HUDEP-2 (cell line): ENCODE results near the gene SLC26A8.
A peak's percentile ranks its signal among the peaks of the same experiment; 100 is the strongest.
"Not testable (repeated sequence)": the region's sequence is repeated elsewhere in the genome, so short reads cannot be mapped to it uniquely, and the experiment has no call there.

Experiments
- DNase-seq, 76 experiments: peaks; one replicate each; lab custom pipeline; 2025; ENCODE audit not compliant: unreplicated experiment in 76 of 76; lab: John Stamatoyannopoulos, UW

The SLC26A8 gene

GRCh38 chr6:36053878-36054277, 29.4 kb upstream of the SLC26A8 start:
- DNase-seq = no peak

- DNase-seq = peak in 7 of 76 experiments; percentile 14 to 34 (median 31)
Measured at GRCh38 chr6:36052097-36052496, 27.7 kb upstream of the SLC26A8 start.

DNA sequence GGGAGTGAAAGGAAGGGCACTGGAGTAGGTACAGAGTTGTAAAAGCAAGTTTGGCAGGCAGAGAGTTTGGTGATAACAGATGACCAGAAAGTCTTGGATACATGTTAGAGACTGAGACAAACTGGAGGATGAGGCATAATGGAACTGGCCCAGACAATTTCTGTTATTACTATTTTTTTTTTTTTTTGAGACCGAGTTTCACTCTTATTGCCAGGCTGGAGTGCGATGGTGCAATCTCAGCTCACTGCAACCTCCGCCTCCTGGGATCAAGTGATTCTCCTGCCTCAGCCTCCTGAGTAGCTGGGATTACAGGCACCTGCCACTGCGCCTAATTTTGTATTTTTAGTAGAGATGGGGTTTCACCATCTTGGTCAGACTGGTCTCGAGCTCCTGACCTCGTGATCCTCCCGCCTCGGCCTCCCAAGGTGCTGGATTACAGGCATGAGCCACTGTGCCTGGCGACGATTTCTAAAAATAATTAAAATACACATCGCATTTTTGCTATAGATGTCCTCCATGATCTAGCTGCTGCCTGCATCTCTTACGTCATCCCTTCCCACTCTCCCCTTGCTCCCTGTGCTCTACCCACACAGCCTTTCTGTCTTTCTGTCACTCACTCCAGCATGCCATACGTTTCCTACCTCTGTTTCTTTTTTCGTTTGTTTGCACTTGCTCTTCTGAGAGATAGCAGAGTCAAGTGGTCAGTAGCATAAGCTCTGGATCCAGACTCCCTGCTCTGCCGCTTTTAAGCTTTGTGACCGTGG, 26.7 kb upstream of the SLC26A8 start:
- no peak for DNase-seq

DNA sequence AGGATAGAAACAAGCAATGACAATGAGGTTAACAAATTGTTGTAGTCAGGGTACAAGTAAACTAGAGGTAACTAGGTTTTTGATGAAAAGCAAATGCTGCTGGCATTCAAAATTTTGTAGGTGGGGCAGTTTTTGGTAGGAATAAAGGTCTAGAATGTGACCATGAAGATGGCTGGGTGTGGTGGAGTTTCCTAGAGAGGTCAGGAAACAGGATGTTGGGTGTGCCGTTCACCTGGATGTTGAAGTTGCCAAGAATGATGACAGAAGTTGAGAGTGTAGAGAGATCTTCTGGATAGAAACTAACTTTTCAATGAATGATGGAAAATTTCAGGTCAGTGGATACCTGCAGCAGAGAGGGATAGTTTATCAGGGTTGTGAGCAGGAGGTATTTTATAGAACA, 25.9 kb upstream of the SLC26A8 start:
- no peak for DNase-seq

DNA sequence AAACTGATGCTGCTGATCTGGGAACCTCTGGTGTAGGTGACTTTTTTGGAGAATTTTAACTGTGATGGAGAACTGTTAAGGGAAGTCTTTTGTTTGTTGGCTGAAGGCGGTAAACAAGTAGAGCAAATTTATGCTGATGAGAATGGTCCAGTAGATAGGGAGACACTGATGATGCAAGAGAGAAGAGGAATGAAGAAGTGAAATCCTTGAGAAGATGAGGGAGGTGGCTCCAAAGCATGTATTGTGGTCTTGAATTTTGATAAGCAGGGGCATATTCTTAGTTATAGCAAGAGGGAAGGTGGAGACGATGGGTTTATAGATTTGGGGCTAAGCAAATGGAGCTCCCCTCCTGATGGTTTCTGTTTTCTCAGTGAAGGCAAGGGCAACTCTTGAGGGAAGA, 25.1 kb upstream of the SLC26A8 start:
- no peak for DNase-seq

GRCh38 chr6:36042618-36043260, 18.3 kb upstream of the SLC26A8 start:
- no peak for DNase-seq

DNA sequence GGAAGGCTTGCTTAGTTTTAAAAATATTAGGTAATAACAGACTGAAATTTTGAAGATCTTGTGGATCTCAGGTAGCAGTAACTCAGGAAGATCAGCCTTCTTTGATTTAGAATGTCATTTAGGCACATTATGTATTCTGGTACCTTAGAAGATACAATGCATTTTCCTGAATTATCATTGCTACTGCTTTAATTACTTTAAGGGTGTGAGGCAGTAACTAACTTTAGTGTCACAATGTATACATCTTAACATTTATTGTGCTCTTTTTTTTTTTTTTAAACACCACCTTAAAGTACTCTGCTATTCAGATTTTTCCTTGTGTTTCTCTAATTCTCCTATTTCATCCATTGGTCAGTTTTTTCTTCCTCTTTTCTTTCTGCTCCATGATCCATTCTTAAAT, 16.5 kb upstream of the SLC26A8 start:
- no peak for DNase-seq

- no peak for DNase-seq
Measured at GRCh38 chr6:36039112-36039511, 14.7 kb upstream of the SLC26A8 start.

- DNase-seq = no peak
Measured at GRCh38 chr6:36038120-36038876, 13.9 kb upstream of the SLC26A8 start.

DNA sequence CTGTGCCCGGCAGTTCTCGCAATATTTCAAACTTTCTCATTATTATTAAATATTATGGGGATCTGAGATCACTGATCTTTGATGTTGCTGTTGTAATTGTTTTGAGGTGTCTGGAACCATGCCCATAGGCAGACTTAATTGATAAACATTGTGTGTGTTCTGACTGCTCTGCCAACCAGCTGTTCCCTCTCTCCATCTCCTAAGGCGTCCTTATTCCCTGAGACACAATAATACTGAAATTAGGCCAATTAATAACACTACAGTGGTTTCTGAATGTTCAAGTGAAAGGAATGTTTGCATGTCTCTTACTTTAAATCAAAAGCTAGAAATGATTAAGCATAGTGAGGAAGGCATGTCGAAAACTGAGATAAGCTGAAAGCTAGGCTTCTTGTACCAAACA, 10.8 kb upstream of the SLC26A8 start:
- no peak for DNase-seq

- no peak for DNase-seq
Measured at GRCh38 chr6:36034441-36034840, 10.0 kb upstream of the SLC26A8 start.

DNA sequence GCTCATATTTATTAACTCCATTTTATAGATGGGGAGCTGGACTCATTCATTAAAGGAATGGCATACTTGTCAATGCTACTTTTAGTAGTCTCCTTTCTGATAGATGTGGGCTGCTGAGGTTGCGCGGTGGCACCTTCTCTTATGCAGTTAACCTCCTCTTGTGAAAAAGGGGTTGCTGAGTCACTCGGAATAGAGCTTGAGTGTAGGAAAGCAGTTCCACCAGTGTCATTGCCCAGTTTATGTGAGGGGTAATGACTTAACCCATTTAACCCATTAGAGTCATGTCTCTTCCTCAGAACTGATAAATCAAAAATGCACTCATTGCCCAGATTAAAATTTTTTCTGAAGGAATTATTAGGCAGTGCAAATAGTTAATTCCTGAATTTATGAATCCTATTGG, 9.5 kb upstream of the SLC26A8 start:
- peak in 1 of 76 experiments; percentile 13 for DNase-seq

DNA sequence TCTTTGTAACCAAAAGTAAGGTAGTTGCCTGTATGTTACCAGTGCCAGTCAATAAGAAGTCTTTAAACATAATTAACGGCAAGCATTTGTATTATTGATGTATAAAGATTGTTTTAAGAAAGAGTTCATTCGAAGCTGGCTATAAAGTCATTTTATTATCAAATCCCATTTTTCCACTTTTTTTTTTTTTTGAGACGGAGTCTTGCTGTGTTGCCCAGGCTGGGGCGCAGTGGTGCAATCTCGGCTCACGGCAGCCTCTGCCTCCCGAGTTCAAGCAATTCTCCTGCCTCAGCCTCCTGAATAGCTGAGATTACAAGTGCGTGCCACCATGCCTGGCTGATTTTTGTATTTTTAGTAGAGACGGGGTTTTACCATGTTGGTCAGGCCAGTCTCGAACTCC, 8.7 kb upstream of the SLC26A8 start:
- DNase-seq = not testable (repeated sequence)

- no peak for DNase-seq
Measured at GRCh38 chr6:36032261-36032660, 7.8 kb upstream of the SLC26A8 start.

DNA sequence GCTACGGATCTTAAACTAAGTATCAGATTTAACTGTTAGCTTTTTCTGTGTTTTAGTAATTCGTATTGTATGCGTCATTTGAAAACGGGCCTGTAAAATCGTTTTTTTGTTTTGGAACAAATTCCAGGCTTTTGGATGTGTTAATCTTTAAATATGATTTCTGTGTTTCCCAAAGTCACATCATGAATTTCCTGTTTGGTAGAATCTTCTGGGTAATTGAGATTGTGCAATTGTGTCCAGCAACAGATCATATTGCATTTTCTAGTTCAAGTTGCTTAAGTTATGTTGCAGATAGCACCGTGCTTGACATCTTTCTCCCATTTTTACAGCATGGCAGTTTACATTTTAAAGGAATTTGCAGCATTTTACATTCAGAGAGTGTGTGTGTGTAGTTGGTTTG, 5.0 kb upstream of the SLC26A8 start:
- peak in 2 of 76 experiments; percentile 41 to 47 for DNase-seq

GRCh38 chr6:36028877-36029324, 4.5 kb upstream of the SLC26A8 start:
- DNase-seq = peak in 74 of 76 experiments; percentile 32 to 92 (median 78)

- peak in 35 of 76 experiments; percentile 22 to 79 (median 50) for DNase-seq
Measured at GRCh38 chr6:36028088-36028876, 3.8 kb upstream of the SLC26A8 start.

DNA sequence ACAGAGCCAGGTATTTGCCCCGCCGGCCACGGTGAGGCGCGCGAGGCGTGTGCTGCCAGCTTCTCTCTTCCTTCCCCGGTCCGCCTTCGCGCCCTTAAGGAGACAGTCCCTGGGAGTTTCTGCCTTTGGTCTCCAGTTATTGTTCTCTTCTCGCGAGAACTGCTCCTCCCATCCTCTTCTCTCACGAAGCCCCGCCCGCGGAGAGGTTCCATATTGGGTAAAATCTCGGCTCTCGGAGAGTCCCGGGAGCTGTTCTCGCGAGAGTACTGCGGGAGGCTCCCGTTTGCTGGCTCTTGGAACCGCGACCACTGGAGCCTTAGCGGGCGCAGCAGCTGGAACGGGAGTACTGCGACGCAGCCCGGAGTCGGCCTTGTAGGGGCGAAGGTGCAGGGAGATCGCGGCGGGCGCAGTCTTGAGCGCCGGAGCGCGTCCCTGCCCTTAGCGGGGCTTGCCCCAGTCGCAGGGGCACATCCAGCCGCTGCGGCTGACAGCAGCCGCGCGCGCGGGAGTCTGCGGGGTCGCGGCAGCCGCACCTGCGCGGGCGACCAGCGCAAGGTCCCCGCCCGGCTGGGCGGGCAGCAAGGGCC, 3.2 kb upstream of the SLC26A8 start, which contains the start of gene MAPK14:
Gene MAPK14 (plus strand): TSS at position 308 of the 587 bp plus-strand sequence. CDS start 350 bp downstream, outside the sequence.
- peak; percentile 57 to 100 (median 100) for DNase-seq

DNA sequence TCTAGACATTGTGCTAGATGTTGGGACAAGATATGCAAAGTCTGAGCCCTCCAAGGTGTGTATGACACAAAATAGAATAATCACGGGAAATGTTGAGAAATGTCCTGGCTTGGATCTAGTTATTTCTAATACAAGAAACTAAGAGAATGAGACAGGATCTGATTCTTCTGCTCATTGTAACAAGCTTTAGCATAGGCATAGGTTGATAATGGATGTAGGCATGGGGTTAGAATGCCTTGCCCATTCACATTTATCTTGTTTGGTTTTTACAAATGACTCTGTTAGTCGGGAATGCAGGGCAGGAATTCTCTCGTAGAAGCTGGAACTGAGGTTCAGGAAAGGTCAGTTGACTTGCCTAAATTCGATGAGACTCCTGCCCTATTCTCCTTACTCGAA, 1.5 kb upstream of the SLC26A8 start:
- DNase-seq = no peak
